GM12878 (cell line): ENCODE data around the gene UNC50.

Experiments
- EGR1 ChIP-seq, 2 experiments: IDR thresholded peaks; 1 replicate in 1 of 2; 2 replicates in 1 of 2; pipeline ENCODE4 v1.6.1; 2011 to 2012; ENCODE audit warnings: low read depth in 2 of 2, low read length in 2 of 2, borderline replicate concordance in 1 of 2, mild to moderate bottlenecking in 1 of 2, moderate library complexity in 1 of 2
- ESRRA ChIP-seq: IDR thresholded peaks from 2 replicates; pipeline ENCODE4 v1.6.1; 2012; ENCODE audit warnings: mild to moderate bottlenecking, low read length, improper control_type of control experiment
- PAX8 ChIP-seq: fragments of 450-650 bp; IDR thresholded peaks from 2 replicates; pipeline ENCODE4 v1.6.1; 2017; ENCODE audit warnings: mild to moderate bottlenecking, moderate library complexity
- POU2F2 ChIP-seq: IDR thresholded peaks from 3 replicates; pipeline ENCODE4 v1.6.1; 2011; ENCODE audit warnings: low read depth, mild to moderate bottlenecking, low read length, borderline replicate concordance
- RAD21 ChIP-seq: IDR thresholded peaks from 2 replicates; pipeline ENCODE4 v1.6.1; 2011; ENCODE audit warnings: mild to moderate bottlenecking, low read depth, low read length, moderate library complexity; ENCODE audit not compliant: insufficient read depth
- SP1 ChIP-seq: IDR thresholded peaks from one replicate; pipeline ENCODE4 v1.6.1; 2011; ENCODE audit warnings: low read depth, low read length
- TAF1 ChIP-seq: IDR thresholded peaks from 2 replicates; pipeline ENCODE4 v1.6.1; 2011; ENCODE audit warnings: mild to moderate bottlenecking, low read depth, low read length, borderline replicate concordance

DNA sequence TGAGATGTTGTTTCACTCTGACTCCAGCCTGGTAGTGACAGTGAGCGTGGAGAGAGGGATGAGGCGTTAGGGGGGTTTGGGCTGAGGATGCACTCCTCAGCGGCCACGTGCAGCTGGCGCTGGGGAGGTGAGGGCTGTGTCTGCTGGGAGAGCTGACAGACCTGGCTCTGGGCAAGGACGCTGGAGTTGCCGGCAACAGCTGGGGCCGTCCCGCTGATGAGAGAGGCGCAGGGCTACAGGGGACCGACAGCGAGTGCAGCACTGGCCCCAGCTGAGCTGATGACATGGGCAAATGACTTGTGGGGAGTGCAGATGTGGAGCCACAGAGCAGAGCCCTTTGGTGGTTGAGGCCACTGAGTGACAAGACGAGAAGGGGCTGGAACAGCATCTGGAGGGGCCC lies 38.5 kb upstream of the UNC50 start:
- TF ChIP-seq SP1 (no peak), ESRRA (no peak), RAD21 (no peak), TAF1 (no peak), PAX8 (no peak), EGR1 (IDR thresholded peaks at IDR 0.05; ENCODE audit: borderline replicate concordance in 1 of 2, low read depth in 2 of 2, low read length in 2 of 2) (no peak), POU2F2 (no peak)
